ENCODE results near the gene MED1. TPM values are rescaled to one million over a fixed set of nuclear protein-coding genes. Genes with fewer than 3 reads are reported as not detected.
"Not testable (repeated sequence)": the region's sequence is repeated elsewhere in the genome, so short reads cannot be mapped to it uniquely, and the experiment has no call there.

Gene MED1, protein sequence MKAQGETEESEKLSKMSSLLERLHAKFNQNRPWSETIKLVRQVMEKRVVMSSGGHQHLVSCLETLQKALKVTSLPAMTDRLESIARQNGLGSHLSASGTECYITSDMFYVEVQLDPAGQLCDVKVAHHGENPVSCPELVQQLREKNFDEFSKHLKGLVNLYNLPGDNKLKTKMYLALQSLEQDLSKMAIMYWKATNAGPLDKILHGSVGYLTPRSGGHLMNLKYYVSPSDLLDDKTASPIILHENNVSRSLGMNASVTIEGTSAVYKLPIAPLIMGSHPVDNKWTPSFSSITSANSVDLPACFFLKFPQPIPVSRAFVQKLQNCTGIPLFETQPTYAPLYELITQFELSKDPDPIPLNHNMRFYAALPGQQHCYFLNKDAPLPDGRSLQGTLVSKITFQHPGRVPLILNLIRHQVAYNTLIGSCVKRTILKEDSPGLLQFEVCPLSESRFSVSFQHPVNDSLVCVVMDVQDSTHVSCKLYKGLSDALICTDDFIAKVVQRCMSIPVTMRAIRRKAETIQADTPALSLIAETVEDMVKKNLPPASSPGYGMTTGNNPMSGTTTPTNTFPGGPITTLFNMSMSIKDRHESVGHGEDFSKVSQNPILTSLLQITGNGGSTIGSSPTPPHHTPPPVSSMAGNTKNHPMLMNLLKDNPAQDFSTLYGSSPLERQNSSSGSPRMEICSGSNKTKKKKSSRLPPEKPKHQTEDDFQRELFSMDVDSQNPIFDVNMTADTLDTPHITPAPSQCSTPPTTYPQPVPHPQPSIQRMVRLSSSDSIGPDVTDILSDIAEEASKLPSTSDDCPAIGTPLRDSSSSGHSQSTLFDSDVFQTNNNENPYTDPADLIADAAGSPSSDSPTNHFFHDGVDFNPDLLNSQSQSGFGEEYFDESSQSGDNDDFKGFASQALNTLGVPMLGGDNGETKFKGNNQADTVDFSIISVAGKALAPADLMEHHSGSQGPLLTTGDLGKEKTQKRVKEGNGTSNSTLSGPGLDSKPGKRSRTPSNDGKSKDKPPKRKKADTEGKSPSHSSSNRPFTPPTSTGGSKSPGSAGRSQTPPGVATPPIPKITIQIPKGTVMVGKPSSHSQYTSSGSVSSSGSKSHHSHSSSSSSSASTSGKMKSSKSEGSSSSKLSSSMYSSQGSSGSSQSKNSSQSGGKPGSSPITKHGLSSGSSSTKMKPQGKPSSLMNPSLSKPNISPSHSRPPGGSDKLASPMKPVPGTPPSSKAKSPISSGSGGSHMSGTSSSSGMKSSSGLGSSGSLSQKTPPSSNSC (N-terminal part only)
- 10 to 100 TPM; 11.2 to 22.9 (median 16.1) TPM for total RNA-seq

DNA sequence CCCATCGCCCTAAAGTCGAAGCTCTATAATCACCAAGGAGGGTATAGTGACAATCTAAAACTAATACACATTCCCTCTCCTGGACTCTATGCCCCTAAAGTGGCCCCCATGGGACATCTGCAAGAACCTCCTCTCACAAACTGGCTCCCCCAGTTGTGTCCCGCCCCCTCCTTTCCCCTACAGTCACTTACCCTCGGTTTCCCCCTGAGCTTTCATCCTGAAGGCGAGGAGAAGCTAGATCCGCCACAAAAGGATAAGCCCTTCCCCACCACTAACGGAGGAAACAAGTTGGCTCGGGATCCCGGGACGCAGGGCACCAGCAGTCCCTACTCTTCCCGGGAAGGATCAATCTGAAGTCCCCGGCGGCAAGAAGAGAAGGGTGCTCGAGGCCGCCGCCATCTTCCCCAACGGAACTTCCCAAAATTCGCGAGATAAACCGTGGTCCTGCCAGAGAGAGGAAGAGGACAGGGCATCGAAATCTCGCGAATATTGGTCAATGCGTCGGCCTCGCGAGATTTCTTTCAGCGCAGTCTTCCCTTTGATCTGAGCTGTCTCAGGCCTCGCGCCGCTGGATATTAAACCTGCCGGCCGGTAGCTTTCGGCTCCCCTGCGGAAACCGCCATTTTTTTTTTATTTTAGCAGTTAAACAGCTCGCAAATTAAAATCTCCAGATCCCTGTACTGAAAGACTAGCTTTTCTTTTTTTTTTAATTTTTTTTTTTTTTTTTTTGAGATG lies at the start of gene MED1:
Gene MED1, minus strand, starts transcription at position 417 of the 735 bp plus-strand sequence. Its CDS starts 201 bp downstream, at position 216.
- Histone ChIP-seq H3K9me3 (no peaks in the 10 kb centered on the region), H3K4me1 (peaks cover 7 to 33% (median 11%) of the 10 kb centered on the region in 3 donors), H3K36me3 (peaks cover 0 to 27% (median 5%) of the 10 kb centered on the region in 3 donors), H3K4me3 (peak within 1 kb of the TSS; percentile 77 to 97 (median 84)), H3K27me3 (no peaks in the 10 kb centered on the region), H3K27ac (peak within 1 kb of the TSS; percentile 84 to 95 (median 87))
- TF ChIP-seq POLR2A (IDR thresholded peaks at IDR 0.05): peak in 2 of 4 donors; percentile 42 to 57
- TF ChIP-seq, protein P1, sequence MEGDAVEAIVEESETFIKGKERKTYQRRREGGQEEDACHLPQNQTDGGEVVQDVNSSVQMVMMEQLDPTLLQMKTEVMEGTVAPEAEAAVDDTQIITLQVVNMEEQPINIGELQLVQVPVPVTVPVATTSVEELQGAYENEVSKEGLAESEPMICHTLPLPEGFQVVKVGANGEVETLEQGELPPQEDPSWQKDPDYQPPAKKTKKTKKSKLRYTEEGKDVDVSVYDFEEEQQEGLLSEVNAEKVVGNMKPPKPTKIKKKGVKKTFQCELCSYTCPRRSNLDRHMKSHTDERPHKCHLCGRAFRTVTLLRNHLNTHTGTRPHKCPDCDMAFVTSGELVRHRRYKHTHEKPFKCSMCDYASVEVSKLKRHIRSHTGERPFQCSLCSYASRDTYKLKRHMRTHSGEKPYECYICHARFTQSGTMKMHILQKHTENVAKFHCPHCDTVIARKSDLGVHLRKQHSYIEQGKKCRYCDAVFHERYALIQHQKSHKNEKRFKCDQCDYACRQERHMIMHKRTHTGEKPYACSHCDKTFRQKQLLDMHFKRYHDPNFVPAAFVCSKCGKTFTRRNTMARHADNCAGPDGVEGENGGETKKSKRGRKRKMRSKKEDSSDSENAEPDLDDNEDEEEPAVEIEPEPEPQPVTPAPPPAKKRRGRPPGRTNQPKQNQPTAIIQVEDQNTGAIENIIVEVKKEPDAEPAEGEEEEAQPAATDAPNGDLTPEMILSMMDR (IDR thresholded peaks at IDR 0.05): no peak
- DNase-seq: peak; percentile 59
- intact Hi-C loops (cut with DNase I): no loop called here
- 0% methylated on average over 13 to 20 of the region's 37 CpGs for WGBS, 2 donors

DNA sequence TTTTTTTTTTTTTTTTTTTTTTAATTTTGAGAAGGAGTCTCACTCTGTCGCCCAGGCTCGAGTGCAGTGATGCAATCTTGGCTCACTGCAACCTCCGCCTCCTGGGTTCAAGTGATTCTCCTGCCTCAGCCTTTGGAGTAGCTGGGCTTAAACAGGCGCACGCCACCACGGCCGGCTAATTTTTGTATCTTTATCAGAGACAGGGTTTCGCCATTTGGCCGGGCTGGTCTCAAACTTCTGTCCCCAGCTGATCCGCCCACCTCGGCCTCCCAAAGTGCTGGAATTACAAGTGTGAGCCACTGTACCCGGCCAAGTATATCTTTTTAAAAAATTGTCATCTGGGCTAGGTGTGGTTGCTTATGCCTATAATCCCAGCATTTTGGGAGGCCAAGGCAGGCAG lies 45.9 kb upstream of the MED1 start:
- DNase-seq; intact Hi-C loops (cut with DNase I); H3K4me3 ChIP-seq: not testable (repeated sequence)

DNA sequence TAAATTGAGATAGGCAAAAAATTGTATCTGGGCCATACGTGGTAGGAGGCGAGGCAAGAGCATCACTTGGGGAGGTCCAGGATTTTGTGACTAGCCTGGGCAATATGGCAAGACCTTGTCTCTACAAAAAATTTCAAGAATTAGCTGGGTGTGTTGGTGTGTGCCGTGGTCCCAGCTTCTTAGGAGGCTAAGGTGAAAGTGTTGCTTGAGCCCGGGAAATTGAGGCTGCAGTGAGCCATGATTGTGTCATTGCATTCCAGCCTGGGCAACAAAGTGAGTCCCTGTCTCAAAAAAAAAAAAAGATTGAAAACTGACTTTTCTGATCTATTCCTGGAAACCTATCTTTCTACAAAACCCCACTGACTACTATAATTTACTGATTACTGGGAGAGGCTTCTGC lies 36.9 kb upstream of the MED1 start:
- H3K9me3 ChIP-seq: no peaks in the 10 kb centered on the region
- peaks cover 0 to 11% (median 0%) of the 10 kb centered on the region in 3 donors for H3K4me1 ChIP-seq
- DNase-seq: no peak
- no peak overlapping the region for H3K27ac ChIP-seq
- no peaks in the 10 kb centered on the region for H3K27me3 ChIP-seq
- intact Hi-C loops (cut with DNase I): no loop called here
- 79 to 92% methylated on average over 3 to 4 of the region's 4 CpGs for WGBS, 2 donors
- H3K4me3 ChIP-seq: no peak overlapping the region
- no peak for TF ChIP-seq POLR2A (IDR thresholded peaks at IDR 0.05)
- TF ChIP-seq, protein P1 (IDR thresholded peaks at IDR 0.05): no peak
- H3K36me3 ChIP-seq: peaks cover 0 to 76% (median 15%) of the 10 kb centered on the region in 3 donors

More for the DNA sequence above, 45.9 kb upstream of the MED1 start:
- not testable (repeated sequence) for H3K9me3 ChIP-seq, H3K27ac ChIP-seq, H3K4me1 ChIP-seq, H3K27me3 ChIP-seq
- WGBS, 2 donors: 89 to 92% methylated on average over 3 to 10 of the region's 12 CpGs
- H3K36me3 ChIP-seq: peaks cover 16 to 97% (median 52%) of the 10 kb centered on the region in 3 donors

DNA sequence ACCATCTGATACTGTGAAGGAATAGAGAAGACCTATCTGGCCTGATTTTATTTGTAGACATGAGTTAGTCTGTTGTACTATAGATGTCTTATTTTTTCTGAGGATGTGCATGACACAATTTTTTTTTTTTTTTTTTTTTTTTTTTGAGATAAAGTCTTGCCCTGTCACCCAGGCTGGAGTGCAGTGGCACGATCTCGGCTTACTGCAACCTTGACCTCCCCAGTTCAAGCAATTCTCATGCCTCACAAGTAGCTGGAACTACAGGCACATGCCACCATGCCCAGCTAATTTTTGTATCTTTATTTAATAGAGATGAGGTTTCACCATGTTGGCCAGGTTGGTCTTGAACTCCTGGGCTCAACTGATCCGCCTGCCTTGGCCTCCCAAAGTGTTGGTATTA lies 36.4 kb upstream of the MED1 start:
- WGBS, 2 donors: 92 to 97% methylated on average over 2 to 3 of the region's 3 CpGs
- Histone ChIP-seq H3K4me1 (peaks cover 0 to 11% (median 0%) of the 10 kb centered on the region in 3 donors), H3K36me3 (peaks cover 0 to 76% (median 10%) of the 10 kb centered on the region in 3 donors)
- intact Hi-C loops (cut with DNase I); H3K4me3 ChIP-seq; H3K9me3 ChIP-seq; DNase-seq; H3K27ac ChIP-seq; H3K27me3 ChIP-seq: not testable (repeated sequence)

DNA sequence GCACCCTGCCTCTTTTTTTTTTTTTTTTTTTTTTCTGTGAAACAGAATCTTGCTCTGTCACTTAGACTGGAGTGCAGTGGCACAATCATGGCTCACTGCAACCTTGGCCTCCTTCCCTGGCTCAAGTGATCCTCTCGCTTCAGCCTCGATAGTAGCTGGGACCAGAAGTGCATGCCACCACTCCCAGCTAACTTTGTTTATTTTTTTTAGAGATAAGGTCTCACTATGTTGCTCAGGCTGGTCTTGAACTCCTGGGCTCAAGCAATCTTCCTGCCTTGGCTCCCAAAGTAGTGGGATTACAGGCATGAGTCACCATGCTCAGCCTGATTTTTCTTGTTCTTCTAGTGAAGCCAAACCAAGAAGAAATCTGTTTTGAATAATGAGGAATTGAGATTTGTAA lies 35.2 kb upstream of the MED1 start:
- H3K27ac ChIP-seq: no peak overlapping the region

More for the DNA sequence above, 35.2 kb upstream of the MED1 start:
- Histone ChIP-seq H3K4me1 (peaks cover 0 to 11% (median 0%) of the 10 kb centered on the region in 3 donors), H3K4me3 (no peak overlapping the region), H3K36me3 (peaks cover 0 to 76% (median 3%) of the 10 kb centered on the region in 3 donors), H3K9me3 (no peaks in the 10 kb centered on the region), H3K27me3 (no peaks in the 10 kb centered on the region)
- TF ChIP-seq, protein P1 (IDR thresholded peaks at IDR 0.05): no peak
- no peak for TF ChIP-seq POLR2A (IDR thresholded peaks at IDR 0.05)
- 51 to 58% methylated on average over 2 of the region's 2 CpGs for WGBS, 2 donors
- intact Hi-C loops (cut with DNase I): no loop called here
- no peak for DNase-seq
